Endothelial cell of umbilical vein (primary cell): Measurements from ENCODE around the gene CD101. TPM values are rescaled to one million over a fixed set of nuclear protein-coding genes. Genes with fewer than 3 reads are reported as not detected.

Source experiments
- BruUV-seq: library from RNA; stranded (reverse); fragments of 400-500 nt; replicated peaks from 2 replicates; lab custom pipeline; 2021; lab: Mats Ljungman, UMichigan
- CTCF ChIA-PET: fragments of 300-600, 350-600 bp; sonication (Branson Sonifier 250); formaldehyde crosslinking; loops from one replicate; lab custom pipeline; 2021; ENCODE audit warnings: antibody characterized with exemption, inconsistent platforms; lab: Charles Lee
- POLR2A ChIA-PET: fragments of 300-600, 350-600 bp; sonication (Branson Sonifier 250); formaldehyde crosslinking; loops from one replicate; lab custom pipeline; 2021; ENCODE audit warnings: antibody characterized with exemption, inconsistent platforms; lab: Charles Lee
- DNase-seq: peaks from one replicate; pipeline ENCODE4 v3.0.0-alpha.2; 2011; ENCODE audit warnings: low read depth, low spot score
- FAIRE-seq: peaks from 2 replicates; lab custom pipeline; 2011; peaks lifted over from hg19 to GRCh38; lab: Jason Lieb, UNC
- H2AFZ ChIP-seq: 2 replicates; pipeline ENCODE4 v1.6.0; 2012; ENCODE audit warnings: low read depth, low read length, control low read depth, inconsistent platforms
- H3K27ac ChIP-seq: 2 replicates; pipeline ENCODE4 v1.5.1; 2011; ENCODE audit warnings: low read depth, mild to moderate bottlenecking, control low read depth, low read length, moderate library complexity; ENCODE audit not compliant: insufficient read depth
- H3K27me3 ChIP-seq, 2 experiments: 2 replicates each; pipeline versions ENCODE4 v1.6.0 to v1.6.1; 2011; ENCODE audit warnings: low read length in 2 of 2, mixed read lengths in 1 of 2; ENCODE audit not compliant: control insufficient read depth in 2 of 2, insufficient read depth in 2 of 2
- H3K36me3 ChIP-seq, 2 experiments: 2 replicates in 1 of 2; 3 replicates in 1 of 2; pipeline ENCODE4 v1.5.1; 2011; ENCODE audit warnings: low read length in 2 of 2, mild to moderate bottlenecking in 1 of 2, moderate library complexity in 1 of 2; ENCODE audit not compliant: control insufficient read depth in 2 of 2, insufficient read depth in 2 of 2; ENCODE audit errors: extremely low read depth in 1 of 2
- H3K4me1 ChIP-seq: 3 replicates; pipeline ENCODE4 v1.5.1; 2011; ENCODE audit warnings: mild to moderate bottlenecking, low read length; ENCODE audit not compliant: control insufficient read depth, insufficient read depth; ENCODE audit errors: extremely low read depth
- H3K4me2 ChIP-seq: 2 replicates; pipeline ENCODE4 v1.6.1; 2011; ENCODE audit warnings: low read length, control low read depth, mixed read lengths; ENCODE audit not compliant: insufficient read depth
- H3K4me3 ChIP-seq, 3 experiments: fragments of 200-600 bp in 1 of 3; sonication (generic), shearing (Covaris generic) in 1 of 3; replicated peaks in 1 of 3; 2 replicates each; pipeline ENCODE4 v1.5.1; 2011 to 2016; ENCODE audit warnings: control low read depth in 3 of 3, low read length in 3 of 3, mild to moderate bottlenecking in 2 of 3, inconsistent platforms in 1 of 3, low read depth in 1 of 3, moderate library complexity in 1 of 3; ENCODE audit not compliant: insufficient read depth in 1 of 3
- H3K79me2 ChIP-seq: 2 replicates; pipeline ENCODE4 v1.6.0; 2012; ENCODE audit warnings: low read length, inconsistent platforms; ENCODE audit not compliant: control insufficient read depth, insufficient read depth
- H3K9ac ChIP-seq: replicated peaks from 2 replicates; pipeline ENCODE3; 2011; ENCODE audit warnings: low read length, control low read depth; ENCODE audit not compliant: insufficient read depth; ENCODE audit errors: extremely low read depth
- H3K9me1 ChIP-seq: replicated peaks from 3 replicates; pipeline ENCODE4 v1.6.0; 2011; ENCODE audit warnings: mild to moderate bottlenecking, low read length; ENCODE audit not compliant: control insufficient read depth, insufficient read depth; ENCODE audit errors: extremely low read depth
- H3K9me3 ChIP-seq: replicated peaks from 2 replicates; pipeline ENCODE4 v1.5.1; 2012; ENCODE audit warnings: low read length, inconsistent platforms; ENCODE audit not compliant: control insufficient read depth, insufficient read depth
- H4K20me1 ChIP-seq: replicated peaks from 2 replicates; pipeline ENCODE3; 2011; ENCODE audit warnings: mild to moderate bottlenecking, low read length; ENCODE audit not compliant: control insufficient read depth, insufficient read depth; ENCODE audit errors: extremely low read depth
- CTCF ChIP-seq, 2 donors: IDR thresholded peaks; 1 replicate in 1 of 2; 2 replicates in 1 of 2; pipeline ENCODE4 v1.5.1; 2011; ENCODE audit warnings: low read length in 2 of 2, mild to moderate bottlenecking in 2 of 2, moderate library complexity in 2 of 2, control low read depth in 1 of 2, inconsistent platforms in 1 of 2, low read depth in 1 of 2; ENCODE audit not compliant: insufficient read depth in 1 of 2; ENCODE audit errors: extremely low read depth in 1 of 2
- EZH2 ChIP-seq: IDR thresholded peaks from 2 replicates; pipeline ENCODE4 v1.6.1; 2012; ENCODE audit warnings: borderline replicate concordance, low read depth, mild to moderate bottlenecking, moderate library complexity, low read length, inconsistent platforms; ENCODE audit not compliant: severe bottlenecking
- FOS ChIP-seq: IDR thresholded peaks from 2 replicates; pipeline ENCODE4 v1.6.1; 2011; ENCODE audit warnings: mild to moderate bottlenecking, low read length, moderate library complexity, borderline replicate concordance; ENCODE audit not compliant: insufficient read depth
- GATA2 ChIP-seq: IDR thresholded peaks from 2 replicates; pipeline ENCODE4 v1.7.0; 2011; ENCODE audit warnings: low read depth, mild to moderate bottlenecking, moderate library complexity, mixed read lengths, low read length; ENCODE audit not compliant: insufficient read length, insufficient read depth
- JUN ChIP-seq: IDR thresholded peaks from 2 replicates; pipeline ENCODE4 v1.6.1; 2011; ENCODE audit warnings: borderline replicate concordance, low read depth; ENCODE audit not compliant: insufficient read length, insufficient read depth
- MAX ChIP-seq: IDR thresholded peaks from 2 replicates; pipeline ENCODE4 v1.6.1; 2011; ENCODE audit not compliant: insufficient read depth, insufficient read length
- MYC ChIP-seq: IDR thresholded peaks from one replicate; pipeline ENCODE4 v1.6.1; 2011; ENCODE audit warnings: mild to moderate bottlenecking, low read depth, low read length
- POLR2A ChIP-seq: IDR thresholded peaks from 2 replicates; pipeline ENCODE4 v1.6.1; 2012; ENCODE audit warnings: low read depth, mild to moderate bottlenecking, control low read depth, low read length
- POLR2AphosphoS5 ChIP-seq: IDR thresholded peaks from 2 replicates; pipeline ENCODE4 v1.6.1; 2012; ENCODE audit warnings: low read depth, mild to moderate bottlenecking, control low read depth, low read length, moderate library complexity; ENCODE audit not compliant: insufficient read depth
- dilution Hi-C: fragments of 300-500 bp; cut with MboI; formaldehyde crosslinking; loops from one replicate; pipeline ENCODE4 v1.15.0; 2019; ENCODE audit warnings: low sequenced_read_pairs; ENCODE audit not compliant: extremely low pct_ligation_motif_present
- intact Hi-C: fragments of 100-400 bp; cut with micrococcal nuclease; formaldehyde crosslinking; loops from one replicate; pipeline ENCODE4 v1.10.0; 2022
- polyA plus RNA-seq, 4 experiments: library from polyadenylated mRNA; depleted of rRNA in 3 of 4; stranded (reverse) in 3 of 4; unstranded in 1 of 4; fragments of >200 nt; gene quantifications; 2 replicates each; pipeline versions ENCODE4 v1.2.1 to v1.2.3, GENCODE V29; 2011 to 2012; ENCODE audit warnings: missing spikeins in 1 of 4
- total RNA-seq: library from RNA; stranded (reverse); gene quantifications from 2 replicates; pipeline ENCODE4 v1.2.3, GENCODE V29; 2021

CD101 gene
- total and polyA plus RNA-seq, 2 donors (not counting 3 experiments of a cell fraction or from before 2014, with no cell fraction given) = 0.04 to 0.97 TPM

- intact Hi-C loops = no loop called here
- POLR2A ChIA-PET = no interaction called here
- no peaks in the 10 kb centered on the region for H3K9me1 ChIP-seq
- H3K4me2 ChIP-seq = no peak overlapping the region
- peaks cover 10% of the 10 kb centered on the region for H3K4me1 ChIP-seq
- no peaks in the 10 kb centered on the region for H3K79me2 ChIP-seq
- no peak for DNase-seq
- dilution Hi-C loops = no loop called here
- H3K27me3 ChIP-seq = peaks cover 0 to 2% of the 10 kb centered on the region in 2 experiments
- no peaks in the 10 kb centered on the region for H4K20me1 ChIP-seq
- H3K9me3 ChIP-seq = no peaks in the 10 kb centered on the region
- TF ChIP-seq EZH2 = no peak
- no peak for TF ChIP-seq POLR2A
- no peak for TF ChIP-seq POLR2AphosphoS5
- no peak for TF ChIP-seq MAX
- TF ChIP-seq FOS = no peak
- no peak for TF ChIP-seq CTCF (IDR thresholded peaks at IDR 0.05; ENCODE audit: extremely low read depth in 1 of 2, insufficient read depth in 1 of 2, low read depth in 1 of 2, low read length in 2 of 2)
- no peak for TF ChIP-seq JUN
- TF ChIP-seq GATA2 = no peak
- no peak for TF ChIP-seq MYC
- H2AFZ ChIP-seq = no peak overlapping the region
- no peak overlapping the region for H3K9ac ChIP-seq
- H3K36me3 ChIP-seq = no peaks in the 10 kb centered on the region
- FAIRE-seq = no peak
- H3K27ac ChIP-seq = no peak overlapping the region
- H3K4me3 ChIP-seq = no peak overlapping the region
- BruUV-seq = no TSS peak
- CTCF ChIA-PET = no interaction called here
Measured at GRCh38 chr1:117033772-117034171, 32.2 kb downstream of the CD101 start.
